Rectal smooth muscle tissue (tissue), 1 donor: ENCODE measurements around the gene PLXNA1.

ENCODE experiments used
- H3K27ac ChIP-seq: one replicate; pipeline ENCODE4 v1.7.0; 2013; ENCODE audit warnings: low read depth, low read length, inconsistent platforms
- H3K27me3 ChIP-seq: one replicate; pipeline ENCODE4 v1.7.0; 2013; ENCODE audit warnings: low read length; ENCODE audit not compliant: control insufficient read depth, insufficient read depth
- H3K36me3 ChIP-seq: one replicate; pipeline ENCODE4 v1.7.0; 2013; ENCODE audit warnings: low read length; ENCODE audit not compliant: control insufficient read depth, insufficient read depth
- H3K4me1 ChIP-seq: one replicate; pipeline ENCODE4 v1.7.0; 2013; ENCODE audit warnings: low read length; ENCODE audit not compliant: control insufficient read depth, insufficient read depth
- H3K4me3 ChIP-seq: one replicate; pipeline ENCODE4 v1.7.0; 2013; ENCODE audit warnings: low read length
- H3K9ac ChIP-seq: one replicate; pipeline ENCODE4 v1.7.0; 2013; ENCODE audit warnings: low read length

PLXNA1 gene

GRCh38 chr3:127015282-127016042, 32.5 kb downstream of the PLXNA1 start:
- H3K9ac ChIP-seq = no peak overlapping the region
- H3K4me1 ChIP-seq = no peaks in the 10 kb centered on the region
- no peak overlapping the region for H3K27ac ChIP-seq
- H3K4me3 ChIP-seq = no peak overlapping the region
- no peaks in the 10 kb centered on the region for H3K27me3 ChIP-seq
- H3K36me3 ChIP-seq = peaks cover 24% of the 10 kb centered on the region

GRCh38 chr3:127016043-127016343, 33.1 kb downstream of the PLXNA1 start:
- peaks cover 27% of the 10 kb centered on the region for H3K36me3 ChIP-seq
- no peaks in the 10 kb centered on the region for H3K4me1 ChIP-seq
- no peak overlapping the region for H3K4me3 ChIP-seq
- no peaks in the 10 kb centered on the region for H3K27me3 ChIP-seq
- no peak overlapping the region for H3K9ac ChIP-seq
- no peak overlapping the region for H3K27ac ChIP-seq

GRCh38 chr3:127016461-127016860, 33.5 kb downstream of the PLXNA1 start:
- Histone ChIP-seq H3K36me3 (peaks cover 28% of the 10 kb centered on the region), H3K4me3 (no peak overlapping the region), H3K4me1 (no peaks in the 10 kb centered on the region), H3K27me3 (no peaks in the 10 kb centered on the region), H3K9ac (no peak overlapping the region), H3K27ac (no peak overlapping the region)

- no peaks in the 10 kb centered on the region for H3K27me3 ChIP-seq
- H3K27ac ChIP-seq = no peak overlapping the region
- H3K4me1 ChIP-seq = no peaks in the 10 kb centered on the region
- no peak overlapping the region for H3K9ac ChIP-seq
- no peak overlapping the region for H3K4me3 ChIP-seq
- H3K36me3 ChIP-seq = peaks cover 26% of the 10 kb centered on the region
Observed at GRCh38 chr3:127017229-127017628, 34.3 kb downstream of the PLXNA1 start.

GRCh38 chr3:127017781-127018180, 34.9 kb downstream of the PLXNA1 start:
- Histone ChIP-seq H3K4me3 (no peak overlapping the region), H3K27me3 (no peaks in the 10 kb centered on the region), H3K36me3 (peaks cover 23% of the 10 kb centered on the region), H3K9ac (no peak overlapping the region), H3K27ac (no peak overlapping the region), H3K4me1 (no peaks in the 10 kb centered on the region)

GRCh38 chr3:127018306-127018828, 35.5 kb downstream of the PLXNA1 start:
- H3K9ac ChIP-seq = no peak overlapping the region
- peaks cover 23% of the 10 kb centered on the region for H3K36me3 ChIP-seq
- H3K27me3 ChIP-seq = no peaks in the 10 kb centered on the region
- H3K4me1 ChIP-seq = no peaks in the 10 kb centered on the region
- H3K27ac ChIP-seq = no peak overlapping the region
- no peak overlapping the region for H3K4me3 ChIP-seq

GRCh38 chr3:127019449-127019848, 36.5 kb downstream of the PLXNA1 start:
- Histone ChIP-seq H3K27me3 (no peaks in the 10 kb centered on the region), H3K4me1 (no peaks in the 10 kb centered on the region), H3K36me3 (peaks cover 23% of the 10 kb centered on the region), H3K4me3 (no peak overlapping the region), H3K9ac (no peak overlapping the region), H3K27ac (no peak overlapping the region)

- Histone ChIP-seq H3K27me3 (no peaks in the 10 kb centered on the region), H3K36me3 (peaks cover 23% of the 10 kb centered on the region), H3K27ac (no peak overlapping the region), H3K4me1 (no peaks in the 10 kb centered on the region), H3K9ac (no peak overlapping the region), H3K4me3 (no peak overlapping the region)
Observed at GRCh38 chr3:127020543-127020942, 37.6 kb downstream of the PLXNA1 start.

GRCh38 chr3:127022849-127023248, 39.9 kb downstream of the PLXNA1 start:
- Histone ChIP-seq H3K27me3 (no peaks in the 10 kb centered on the region), H3K9ac (no peak overlapping the region), H3K27ac (no peak overlapping the region), H3K4me1 (no peaks in the 10 kb centered on the region), H3K4me3 (no peak overlapping the region), H3K36me3 (peaks cover 10% of the 10 kb centered on the region)

- Histone ChIP-seq H3K4me1 (no peaks in the 10 kb centered on the region), H3K27ac (no peak overlapping the region), H3K4me3 (no peak overlapping the region), H3K27me3 (no peaks in the 10 kb centered on the region), H3K36me3 (peaks cover 4% of the 10 kb centered on the region), H3K9ac (no peak overlapping the region)
Observed at GRCh38 chr3:127025456-127025855, 42.5 kb downstream of the PLXNA1 start.

GRCh38 chr3:127026036-127026435, 43.1 kb downstream of the PLXNA1 start:
- Histone ChIP-seq H3K4me1 (no peaks in the 10 kb centered on the region), H3K36me3 (peaks cover under 1% of the 10 kb centered on the region), H3K4me3 (no peak overlapping the region), H3K27me3 (no peaks in the 10 kb centered on the region), H3K9ac (no peak overlapping the region), H3K27ac (no peak overlapping the region)

GRCh38 chr3:127026661-127027060, 43.7 kb downstream of the PLXNA1 start:
- Histone ChIP-seq H3K4me3 (no peak overlapping the region), H3K27me3 (no peaks in the 10 kb centered on the region), H3K9ac (no peak overlapping the region), H3K36me3 (no peaks in the 10 kb centered on the region), H3K4me1 (no peaks in the 10 kb centered on the region), H3K27ac (no peak overlapping the region)

- H3K36me3 ChIP-seq = no peaks in the 10 kb centered on the region
- H3K27me3 ChIP-seq = no peaks in the 10 kb centered on the region
- H3K9ac ChIP-seq = no peak overlapping the region
- H3K4me3 ChIP-seq = no peak overlapping the region
- no peak overlapping the region for H3K27ac ChIP-seq
- H3K4me1 ChIP-seq = no peaks in the 10 kb centered on the region
Observed at GRCh38 chr3:127027061-127027735, 44.3 kb downstream of the PLXNA1 start.
